Chondrocyte (in vitro differentiated cells): ENCODE data around the gene MED20. TPM values are rescaled to one million over a fixed set of nuclear protein-coding genes. Genes with fewer than 3 reads are reported as not detected.

Experiments
- DNase-seq: peaks from one replicate; pipeline ENCODE4 v3.0.0; 2021; ENCODE audit warnings: mixed read lengths, low spot score
- H3K27ac Mint-ChIP-seq: one replicate; pipeline ENCODE4 v1.8.0; 2021; ENCODE audit warnings: mild to moderate bottlenecking, moderate library complexity, mixed read lengths; ENCODE audit not compliant: unreplicated experiment
- H3K27me3 Mint-ChIP-seq: 2 replicates; pipeline ENCODE4 v1.8.0; 2021; ENCODE audit warnings: low read depth, mixed read lengths
- H3K36me3 Mint-ChIP-seq: 2 replicates; pipeline ENCODE4 v1.8.0; 2021; ENCODE audit warnings: low read depth, mixed read lengths
- H3K4me1 Mint-ChIP-seq: 2 replicates; pipeline ENCODE4 v1.8.0; 2021; ENCODE audit warnings: low read depth, mild to moderate bottlenecking, mixed read lengths
- H3K4me3 Mint-ChIP-seq: one replicate; pipeline ENCODE4 v1.8.0; 2021; ENCODE audit warnings: mild to moderate bottlenecking, moderate library complexity, mixed read lengths; ENCODE audit not compliant: unreplicated experiment
- H3K9me3 Mint-ChIP-seq: 2 replicates; pipeline ENCODE4 v1.8.0; 2021; ENCODE audit warnings: low read depth, mixed read lengths
- CTCF ChIP-seq: fragments of 200-600 bp; sonication (generic); IDR thresholded peaks from 2 replicates; pipeline ENCODE4 v1.5.0; 2021; ENCODE audit warnings: antibody characterized with exemption, mild to moderate bottlenecking, moderate library complexity
- total RNA-seq: library from RNA; stranded (reverse); gene quantifications from 3 replicates; pipeline ENCODE4 v1.2.1, GENCODE V29; 2021

Gene MED20
- total RNA-seq, 1 donor from 2014 or later: 23.4 TPM

GRCh38 chr6:41958022-41958856 lies 37.3 kb upstream of the MED20 start:
- H3K4me1 Mint-ChIP-seq: peaks cover 4% of the 10 kb centered on the region
- H3K36me3 Mint-ChIP-seq: no peaks in the 10 kb centered on the region
- H3K27ac Mint-ChIP-seq: no peak overlapping the region
- no peak for TF ChIP-seq CTCF
- DNase-seq: no peak
- H3K27me3 Mint-ChIP-seq: no peaks in the 10 kb centered on the region
- no peaks in the 10 kb centered on the region for H3K9me3 Mint-ChIP-seq
- H3K4me3 Mint-ChIP-seq: no peak overlapping the region

GRCh38 chr6:41957117-41957516 lies 36.2 kb upstream of the MED20 start:
- TF ChIP-seq CTCF: no peak
- no peaks in the 10 kb centered on the region for H3K9me3 Mint-ChIP-seq
- H3K4me1 Mint-ChIP-seq: peaks cover 4% of the 10 kb centered on the region
- no peaks in the 10 kb centered on the region for H3K27me3 Mint-ChIP-seq
- no peak overlapping the region for H3K4me3 Mint-ChIP-seq
- no peak for DNase-seq
- no peak overlapping the region for H3K27ac Mint-ChIP-seq
- no peaks in the 10 kb centered on the region for H3K36me3 Mint-ChIP-seq

GRCh38 chr6:41955412-41955811 lies 34.5 kb upstream of the MED20 start:
- H3K4me3 Mint-ChIP-seq: no peak overlapping the region
- H3K4me1 Mint-ChIP-seq: no peaks in the 10 kb centered on the region
- no peak overlapping the region for H3K27ac Mint-ChIP-seq
- H3K9me3 Mint-ChIP-seq: no peaks in the 10 kb centered on the region
- TF ChIP-seq CTCF: no peak
- no peak for DNase-seq
- no peaks in the 10 kb centered on the region for H3K27me3 Mint-ChIP-seq
- H3K36me3 Mint-ChIP-seq: no peaks in the 10 kb centered on the region

GRCh38 chr6:41954668-41955067 lies 33.7 kb upstream of the MED20 start:
- Mint-ChIP-seq H3K9me3 (no peaks in the 10 kb centered on the region), H3K36me3 (no peaks in the 10 kb centered on the region), H3K27me3 (no peaks in the 10 kb centered on the region), H3K27ac (no peak overlapping the region), H3K4me1 (no peaks in the 10 kb centered on the region), H3K4me3 (no peak overlapping the region)
- DNase-seq: no peak
- TF ChIP-seq CTCF: no peak

- Mint-ChIP-seq H3K9me3 (no peaks in the 10 kb centered on the region), H3K27me3 (no peaks in the 10 kb centered on the region), H3K4me1 (no peaks in the 10 kb centered on the region), H3K36me3 (no peaks in the 10 kb centered on the region), H3K4me3 (no peak overlapping the region), H3K27ac (no peak overlapping the region)
- no peak for DNase-seq
- no peak for TF ChIP-seq CTCF
These were observed 26.8 kb upstream of the MED20 start for GRCh38 chr6:41947581-41948220.
